Esophagus squamous epithelium (tissue), 4 donors: ENCODE results near the gene CADPS.

Experiments used
- POLR2A ChIP-seq, 4 donors: fragments of 450-650 bp; IDR thresholded peaks; one replicate each; pipeline ENCODE4 v1.6.1; 2017; ENCODE audit warnings: antibody characterized with exemption in 4 of 4, mild to moderate bottlenecking in 4 of 4, moderate library complexity in 3 of 4
- TF ChIP-seq, protein P1 (sequence below), 6 experiments: fragments of 450-650 bp in 4 of 6; fragments of 200-600 bp in 2 of 6; sonication (generic) in 2 of 6; IDR thresholded peaks; one replicate each; pipeline ENCODE4 v1.5.1; 2016 to 2019; ENCODE audit warnings: antibody characterized with exemption in 6 of 6, mild to moderate bottlenecking in 4 of 6, moderate library complexity in 4 of 6

DNA sequence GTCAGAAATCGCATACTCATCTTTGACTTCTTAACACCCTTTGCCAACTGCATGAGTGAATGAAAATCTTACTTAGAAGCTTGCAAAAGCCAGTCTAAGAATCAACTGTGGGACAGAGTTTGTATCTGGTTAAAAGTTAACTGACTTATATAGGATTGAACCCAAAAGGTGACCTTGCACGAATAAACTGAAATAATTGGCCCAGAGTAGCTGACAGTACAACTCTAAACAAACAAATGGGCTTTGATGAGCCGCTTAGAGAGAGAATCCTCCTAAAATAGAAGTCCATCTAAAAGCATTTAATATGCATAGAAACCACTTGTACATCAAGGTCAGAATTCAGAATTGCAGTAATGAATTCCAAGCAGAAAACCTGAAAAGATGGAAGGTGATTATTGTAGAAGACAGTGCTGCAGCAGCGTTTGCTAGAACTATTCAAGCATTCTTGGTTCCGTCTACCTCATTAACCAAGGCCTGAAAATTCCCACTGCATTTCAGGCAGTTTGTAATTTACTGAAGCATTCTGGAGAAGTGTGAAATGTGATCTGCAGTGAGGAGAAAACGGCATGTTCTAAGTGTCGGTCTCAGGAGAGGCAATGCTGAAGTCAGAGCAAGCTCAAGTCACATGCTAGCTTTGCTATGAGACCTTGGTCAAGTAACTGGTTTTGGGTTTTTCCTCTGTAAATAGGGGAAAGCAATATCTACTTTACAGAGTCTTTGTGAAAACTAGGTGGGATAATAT lies 103.7 kb downstream of the CADPS start:
- TF ChIP-seq, protein P1, sequence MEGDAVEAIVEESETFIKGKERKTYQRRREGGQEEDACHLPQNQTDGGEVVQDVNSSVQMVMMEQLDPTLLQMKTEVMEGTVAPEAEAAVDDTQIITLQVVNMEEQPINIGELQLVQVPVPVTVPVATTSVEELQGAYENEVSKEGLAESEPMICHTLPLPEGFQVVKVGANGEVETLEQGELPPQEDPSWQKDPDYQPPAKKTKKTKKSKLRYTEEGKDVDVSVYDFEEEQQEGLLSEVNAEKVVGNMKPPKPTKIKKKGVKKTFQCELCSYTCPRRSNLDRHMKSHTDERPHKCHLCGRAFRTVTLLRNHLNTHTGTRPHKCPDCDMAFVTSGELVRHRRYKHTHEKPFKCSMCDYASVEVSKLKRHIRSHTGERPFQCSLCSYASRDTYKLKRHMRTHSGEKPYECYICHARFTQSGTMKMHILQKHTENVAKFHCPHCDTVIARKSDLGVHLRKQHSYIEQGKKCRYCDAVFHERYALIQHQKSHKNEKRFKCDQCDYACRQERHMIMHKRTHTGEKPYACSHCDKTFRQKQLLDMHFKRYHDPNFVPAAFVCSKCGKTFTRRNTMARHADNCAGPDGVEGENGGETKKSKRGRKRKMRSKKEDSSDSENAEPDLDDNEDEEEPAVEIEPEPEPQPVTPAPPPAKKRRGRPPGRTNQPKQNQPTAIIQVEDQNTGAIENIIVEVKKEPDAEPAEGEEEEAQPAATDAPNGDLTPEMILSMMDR (IDR thresholded peaks at IDR 0.05) = no peak
- no peak for TF ChIP-seq POLR2A (IDR thresholded peaks at IDR 0.05)
